Activated naive CD8-positive, alpha-beta T cell treated with anti-CD3 and anti-CD28 coated beads, Interleukin-2, amount 50 U/mL, for 24 hours (primary cell): ENCODE data around the gene SPINT3.

Experiments
- ATAC-seq: fragments of 150-1000 bp; cut with Tn5 transposase; one replicate; pipeline ENCODE4 v1.10.0; 2021
- DNase-seq: peaks from one replicate; pipeline ENCODE4 v3.0.0; 2021
- H3K27ac Mint-ChIP-seq: one replicate; pipeline ENCODE4 v1.8.0; 2021; ENCODE audit warnings: mild to moderate bottlenecking, mixed read lengths
- H3K27me3 Mint-ChIP-seq: one replicate; pipeline ENCODE4 v1.8.0; 2021; ENCODE audit warnings: mixed read lengths
- H3K36me3 Mint-ChIP-seq: one replicate; pipeline ENCODE4 v1.8.0; 2021; ENCODE audit warnings: low read depth, mixed read lengths
- H3K4me1 Mint-ChIP-seq: one replicate; pipeline ENCODE4 v1.8.0; 2021; ENCODE audit warnings: mixed read lengths
- H3K4me3 Mint-ChIP-seq: one replicate; pipeline ENCODE4 v1.8.0; 2021; ENCODE audit warnings: mild to moderate bottlenecking, moderate library complexity, mixed read lengths
- H3K9me3 Mint-ChIP-seq: one replicate; pipeline ENCODE4 v1.8.0; 2021; ENCODE audit warnings: mixed read lengths

Gene SPINT3, protein sequence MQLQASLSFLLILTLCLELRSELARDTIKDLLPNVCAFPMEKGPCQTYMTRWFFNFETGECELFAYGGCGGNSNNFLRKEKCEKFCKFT

DNA sequence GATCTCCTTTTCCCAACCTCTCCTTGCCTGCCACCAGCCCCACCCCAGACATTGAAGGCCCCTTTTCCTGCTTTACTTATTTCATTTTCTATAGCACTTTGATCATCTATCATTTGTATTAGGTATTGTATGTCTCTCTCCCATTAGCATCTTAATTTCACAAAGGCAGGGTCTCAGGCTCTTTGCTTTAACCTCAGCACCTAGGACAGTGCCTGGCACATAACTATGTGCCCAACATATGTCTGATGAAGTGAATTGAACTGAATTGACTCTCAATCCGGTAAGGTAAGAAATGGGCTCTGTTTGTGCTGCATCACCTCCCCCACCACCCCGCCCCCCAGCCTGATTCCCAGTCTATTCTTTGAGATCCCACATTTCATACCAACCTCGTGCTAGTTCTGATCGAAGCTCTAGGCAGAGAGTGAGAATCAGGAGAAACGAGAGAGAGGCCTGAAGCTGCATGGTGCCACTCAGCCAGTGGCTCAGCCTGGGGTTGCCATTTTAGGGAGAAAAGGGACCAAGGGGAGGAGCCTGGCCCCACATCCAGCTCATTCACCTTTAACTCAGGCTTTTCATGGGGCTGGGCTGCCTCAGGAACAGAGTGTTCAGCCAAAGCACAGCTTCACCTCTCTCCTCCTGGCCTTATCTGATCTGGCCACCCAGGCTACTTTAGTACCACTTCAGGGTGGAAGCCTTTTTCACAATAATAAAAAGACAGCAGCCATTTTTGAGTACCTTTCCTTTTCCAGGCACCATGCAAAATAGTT is at the start of gene SPINT3:
Gene SPINT3 (minus strand): TSS at position 476 of the 767 bp plus-strand sequence. CDS start 14 bp downstream, at position 462.
- Mint-ChIP-seq H3K9me3 (no peaks in the 10 kb centered on the region), H3K4me3 (no peak within 1 kb of the TSS), H3K4me1 (no peaks in the 10 kb centered on the region), H3K27ac (no peak within 1 kb of the TSS), H3K36me3 (no peaks in the 10 kb centered on the region), H3K27me3 (peaks cover 27% of the 10 kb centered on the region)
- ATAC-seq (no peak), DNase-seq (no peak)

DNA sequence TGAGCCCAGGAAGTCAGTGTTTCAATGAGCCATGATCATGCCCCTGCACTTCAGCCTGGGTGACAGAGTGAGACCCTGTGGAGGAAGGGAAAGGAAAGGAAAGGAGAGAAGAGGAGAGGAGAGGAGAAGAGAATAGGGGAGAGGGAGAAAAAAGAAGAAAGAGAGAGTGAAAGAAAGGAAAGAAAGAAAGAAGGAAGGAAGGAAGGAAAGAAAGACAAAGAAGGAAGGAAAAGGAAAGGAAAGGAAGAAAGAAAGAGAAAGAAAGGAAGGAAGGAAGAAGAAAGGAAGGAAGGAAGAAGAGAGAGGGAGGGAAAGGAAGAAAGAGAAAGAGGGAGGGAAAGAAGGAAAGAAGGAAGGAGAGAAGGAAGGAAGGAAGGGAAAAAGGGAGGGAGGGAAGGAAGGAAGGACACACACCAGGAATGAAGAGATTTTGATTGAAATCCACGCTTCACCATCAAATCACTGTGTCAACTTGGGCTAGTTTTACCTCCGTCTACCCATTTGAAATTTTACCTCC is 49.4 kb upstream of the SPINT3 start:
- H3K4me3 Mint-ChIP-seq: no peak overlapping the region
- ATAC-seq (no peak), DNase-seq (no peak)
- H3K36me3 Mint-ChIP-seq: no peaks in the 10 kb centered on the region
- H3K27ac Mint-ChIP-seq: no peak overlapping the region
- H3K4me1 Mint-ChIP-seq: no peaks in the 10 kb centered on the region
- H3K27me3 Mint-ChIP-seq: peaks cover 15% of the 10 kb centered on the region
- peaks cover 4% of the 10 kb centered on the region for H3K9me3 Mint-ChIP-seq

DNA sequence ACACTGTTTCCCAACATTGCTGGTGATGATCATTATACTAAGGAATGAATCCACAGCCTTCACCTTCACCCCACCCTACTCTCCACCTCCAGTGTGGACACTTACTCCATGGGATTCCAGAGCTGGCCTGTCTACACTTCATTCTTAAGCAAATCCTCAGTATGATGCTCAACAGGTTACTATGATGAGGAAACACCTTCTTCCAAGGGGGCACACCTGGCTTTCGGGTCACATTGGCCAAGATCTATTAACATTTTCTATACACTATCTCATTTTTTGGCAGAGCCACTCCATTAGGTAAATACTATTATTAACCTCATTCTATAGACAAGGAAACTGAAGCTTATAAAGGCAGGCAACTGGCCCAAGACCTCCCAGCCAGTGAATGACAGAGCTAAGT is 39.8 kb upstream of the SPINT3 start:
- no peaks in the 10 kb centered on the region for H3K36me3 Mint-ChIP-seq
- H3K27ac Mint-ChIP-seq: no peak overlapping the region
- peaks cover 16% of the 10 kb centered on the region for H3K27me3 Mint-ChIP-seq
- H3K4me1 Mint-ChIP-seq: no peaks in the 10 kb centered on the region
- ATAC-seq: no peak
- H3K4me3 Mint-ChIP-seq: no peak overlapping the region
- H3K9me3 Mint-ChIP-seq: no peaks in the 10 kb centered on the region
- no peak for DNase-seq

DNA sequence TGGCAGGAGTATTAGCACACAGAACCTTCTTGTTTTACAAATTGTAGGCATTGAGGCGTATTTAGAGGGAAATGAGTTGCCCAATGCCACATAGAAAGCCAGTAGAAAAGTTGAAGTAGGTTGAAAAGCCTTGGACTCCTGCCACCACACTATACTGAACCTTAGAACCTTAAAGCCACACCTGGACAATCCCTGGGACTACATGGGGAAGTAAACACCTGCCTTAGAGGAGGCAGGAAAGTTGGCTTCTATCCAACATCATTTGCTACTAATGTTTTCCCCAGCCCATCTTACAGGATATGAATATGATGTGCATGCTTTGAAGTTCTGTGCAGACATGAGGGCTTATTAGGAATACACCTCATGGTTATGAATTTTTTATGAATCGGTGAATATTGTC is 37.0 kb upstream of the SPINT3 start:
- no peak for ATAC-seq
- Mint-ChIP-seq H3K4me1 (no peaks in the 10 kb centered on the region), H3K9me3 (no peaks in the 10 kb centered on the region), H3K4me3 (no peak overlapping the region), H3K36me3 (no peaks in the 10 kb centered on the region), H3K27me3 (peaks cover 34% of the 10 kb centered on the region), H3K27ac (no peak overlapping the region)
- no peak for DNase-seq

DNA sequence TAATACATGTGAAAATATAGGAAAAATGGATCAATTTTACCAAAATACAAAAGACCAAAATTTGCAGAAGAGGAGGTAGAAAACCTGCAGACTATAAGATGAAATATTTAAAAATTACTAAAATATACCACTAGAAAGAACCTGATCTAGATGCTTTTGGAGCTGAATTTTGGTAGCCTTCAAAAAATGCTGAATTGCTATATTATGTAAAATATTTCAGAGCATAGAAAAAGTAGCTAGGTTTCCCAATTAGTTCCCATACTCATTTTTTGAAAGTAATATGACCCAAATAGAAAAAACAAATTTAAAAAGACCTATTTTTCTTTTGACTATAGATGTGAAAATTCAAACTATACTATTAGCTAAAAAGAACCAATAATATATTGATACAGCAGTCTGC is 35.3 kb upstream of the SPINT3 start:
- Mint-ChIP-seq H3K27me3 (peaks cover 32% of the 10 kb centered on the region), H3K9me3 (no peaks in the 10 kb centered on the region), H3K4me1 (no peaks in the 10 kb centered on the region), H3K36me3 (no peaks in the 10 kb centered on the region), H3K4me3 (no peak overlapping the region), H3K27ac (no peak overlapping the region)
- ATAC-seq (no peak), DNase-seq (no peak)

DNA sequence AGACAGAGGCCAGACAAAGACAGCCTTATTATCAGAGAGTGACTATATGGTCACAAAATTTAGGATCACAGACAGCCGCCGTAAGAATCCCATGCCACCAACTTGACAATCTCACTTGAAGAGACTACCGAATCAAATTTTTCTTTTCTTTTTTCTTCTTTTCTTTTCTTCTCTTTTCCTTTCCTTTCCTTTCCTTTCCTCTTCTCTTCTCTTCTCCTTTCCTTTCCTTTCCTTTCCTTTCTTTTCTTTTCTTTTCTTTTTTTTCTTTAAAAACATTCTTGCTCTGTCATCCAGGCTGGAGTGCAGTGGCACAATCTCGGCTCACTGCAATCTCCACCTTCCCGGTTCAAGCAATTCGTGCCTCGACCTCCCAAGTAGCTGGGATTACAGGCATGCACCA is 33.0 kb upstream of the SPINT3 start:
- Mint-ChIP-seq H3K9me3 (no peaks in the 10 kb centered on the region), H3K27me3 (peaks cover 40% of the 10 kb centered on the region), H3K27ac (no peak overlapping the region), H3K4me3 (no peak overlapping the region), H3K4me1 (no peaks in the 10 kb centered on the region), H3K36me3 (no peaks in the 10 kb centered on the region)
- ATAC-seq: no peak
- no peak for DNase-seq

DNA sequence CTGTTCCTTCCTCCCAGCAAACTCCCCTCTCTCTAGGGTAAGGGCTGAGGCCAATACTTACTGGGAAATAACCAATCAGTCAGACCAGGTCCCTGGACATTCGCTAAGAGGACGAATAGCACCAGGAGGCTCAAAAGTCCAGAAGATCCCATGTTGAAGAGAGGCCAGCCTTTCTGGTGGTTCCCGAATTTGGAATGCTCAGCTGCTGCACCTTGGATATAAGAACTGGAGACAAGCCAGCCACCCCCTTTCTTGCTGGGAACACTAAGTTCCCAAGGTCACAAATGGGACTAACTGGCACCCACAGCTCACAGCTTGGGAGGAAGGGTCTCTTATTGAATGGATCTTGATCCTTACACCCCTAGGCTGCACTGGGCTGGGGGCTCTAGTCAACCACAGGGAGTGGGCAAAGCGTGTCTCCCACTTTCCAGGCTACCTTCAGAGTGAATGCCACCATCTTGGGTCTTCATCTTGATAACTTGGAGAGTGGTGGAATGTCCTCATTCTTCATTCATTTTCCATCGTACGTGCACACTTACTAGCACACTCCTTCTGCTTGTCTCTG is 31.9 kb upstream of the SPINT3 start, which contains the start of gene EPPIN:
Gene EPPIN (minus strand): TSS at position 196 of the 565 bp plus-strand sequence. CDS start 44 bp downstream, at position 152.
- Mint-ChIP-seq H3K27me3 (peaks cover 40% of the 10 kb centered on the region), H3K4me3 (no peak within 1 kb of the TSS), H3K36me3 (no peaks in the 10 kb centered on the region), H3K27ac (no peak within 1 kb of the TSS), H3K9me3 (no peaks in the 10 kb centered on the region), H3K4me1 (no peaks in the 10 kb centered on the region)
- ATAC-seq (no peak), DNase-seq (no peak)

DNA sequence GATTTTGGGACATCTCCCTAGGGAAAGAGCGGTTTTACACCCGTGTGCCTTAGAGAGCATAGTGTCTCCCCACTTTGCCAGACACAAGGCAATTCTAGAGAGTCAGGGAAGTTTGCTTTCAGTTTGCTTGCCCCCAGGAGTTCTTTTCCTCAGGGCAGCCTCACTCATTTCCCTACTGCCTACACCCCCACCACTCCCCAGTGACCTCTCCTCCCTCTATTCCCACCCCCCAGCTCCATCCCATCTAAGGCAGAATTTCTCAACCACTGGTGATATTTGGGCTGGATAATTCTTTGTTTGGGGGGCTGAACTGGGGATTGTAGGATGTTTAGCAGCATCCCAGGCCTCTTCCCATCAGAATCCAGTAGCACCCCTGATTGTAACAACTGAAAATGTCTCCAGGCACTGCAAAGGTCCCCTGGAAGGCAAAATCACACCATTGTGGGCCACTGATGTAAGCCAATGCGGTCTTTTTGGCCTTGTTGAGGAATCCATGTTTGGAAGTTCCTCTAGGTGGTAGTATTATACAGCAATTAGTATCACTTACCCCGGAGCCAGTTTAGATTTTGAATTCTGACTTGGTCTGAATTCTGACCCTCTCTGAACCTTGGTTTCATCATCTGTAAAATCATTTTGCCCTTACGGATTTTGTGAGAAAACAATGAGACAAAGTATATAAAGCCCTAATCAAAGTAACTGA is 30.5 kb upstream of the SPINT3 start:
- no peaks in the 10 kb centered on the region for H3K36me3 Mint-ChIP-seq
- H3K27ac Mint-ChIP-seq: no peak overlapping the region
- DNase-seq: no peak
- no peaks in the 10 kb centered on the region for H3K9me3 Mint-ChIP-seq
- peaks cover 41% of the 10 kb centered on the region for H3K27me3 Mint-ChIP-seq
- no peak overlapping the region for H3K4me3 Mint-ChIP-seq
- ATAC-seq: no peak
- no peaks in the 10 kb centered on the region for H3K4me1 Mint-ChIP-seq

DNA sequence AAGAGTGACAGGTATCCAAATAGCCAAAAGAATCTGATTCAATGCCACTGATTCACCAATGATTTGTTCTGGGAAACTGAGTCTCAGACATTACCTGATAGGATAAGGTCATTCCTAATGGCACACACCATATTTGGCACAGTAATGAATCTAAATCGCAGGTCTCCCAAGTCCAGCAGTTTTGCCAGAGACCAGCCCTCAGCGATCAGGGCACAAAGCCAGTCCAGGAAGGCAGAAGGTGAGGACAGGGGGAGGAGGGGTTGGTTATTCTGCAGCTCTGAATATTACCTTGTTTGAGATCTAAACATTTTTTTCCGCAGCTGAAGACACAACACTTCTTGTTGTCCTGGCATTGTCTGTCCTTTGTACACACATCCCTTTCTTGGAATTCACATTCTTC is 29.9 kb upstream of the SPINT3 start:
- Mint-ChIP-seq H3K27ac (no peak overlapping the region), H3K36me3 (no peaks in the 10 kb centered on the region), H3K4me3 (no peak overlapping the region), H3K27me3 (peaks cover 42% of the 10 kb centered on the region), H3K9me3 (no peaks in the 10 kb centered on the region), H3K4me1 (no peaks in the 10 kb centered on the region)
- ATAC-seq (no peak), DNase-seq (no peak)

DNA sequence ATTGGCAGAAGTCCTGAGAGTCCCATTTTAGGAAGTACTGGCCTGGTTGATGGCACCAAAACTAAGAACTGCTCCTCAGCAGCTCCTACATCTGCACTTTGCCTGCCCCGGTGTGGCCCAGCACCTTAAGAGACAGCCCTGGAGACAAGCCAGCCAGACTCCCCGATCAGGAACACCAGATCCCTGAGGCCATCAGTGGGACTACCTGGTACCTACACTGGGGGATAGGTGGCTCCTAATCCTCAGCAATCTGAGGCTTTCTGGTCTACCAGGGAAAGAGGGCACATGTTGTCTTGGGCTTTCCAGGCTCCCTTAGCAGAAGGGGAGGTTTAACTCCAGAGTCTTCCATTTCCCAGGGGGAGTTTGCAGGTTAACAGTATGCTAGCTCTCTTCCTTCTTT is 24.0 kb upstream of the SPINT3 start, which contains the start of gene WFDC6:
Gene WFDC6 (minus strand): TSS at position 101 of the 400 bp plus-strand sequence. CDS start 75 bp downstream, at position 26.
- Mint-ChIP-seq H3K36me3 (no peaks in the 10 kb centered on the region), H3K27ac (no peak within 1 kb of the TSS), H3K4me1 (no peaks in the 10 kb centered on the region), H3K9me3 (no peaks in the 10 kb centered on the region), H3K4me3 (no peak within 1 kb of the TSS), H3K27me3 (peaks cover 37% of the 10 kb centered on the region)
- ATAC-seq (no peak), DNase-seq (no peak)

DNA sequence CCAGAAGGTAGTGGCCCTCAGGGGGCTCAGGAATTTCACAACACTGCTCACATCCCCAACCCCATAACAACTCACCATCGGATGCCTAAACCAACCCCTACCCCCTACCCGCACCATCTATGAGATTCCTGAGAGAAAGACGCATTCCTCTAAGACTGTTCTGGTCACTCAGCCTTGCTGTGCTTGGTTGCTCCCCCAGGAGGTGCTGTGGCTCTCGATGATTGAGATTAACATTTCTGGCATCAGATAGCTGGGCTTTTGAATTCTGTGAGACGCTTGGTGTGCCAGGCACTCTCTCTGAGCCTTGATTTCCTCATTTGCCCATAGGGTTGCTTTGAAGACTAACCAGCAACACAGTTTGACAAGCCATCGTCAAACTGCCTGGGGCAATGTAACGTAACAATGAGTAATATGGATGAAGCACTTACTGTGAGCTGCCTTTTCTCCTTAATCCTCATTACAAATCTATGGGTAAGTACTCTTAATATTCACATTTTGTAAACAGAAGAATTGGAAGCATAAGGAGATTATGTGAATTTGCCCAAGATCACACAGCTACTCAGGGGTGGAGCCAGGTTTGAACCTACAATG is 22.9 kb upstream of the SPINT3 start:
- no peak for DNase-seq
- Mint-ChIP-seq H3K9me3 (no peaks in the 10 kb centered on the region), H3K27ac (no peak overlapping the region), H3K36me3 (no peaks in the 10 kb centered on the region), H3K4me3 (no peak overlapping the region), H3K4me1 (no peaks in the 10 kb centered on the region), H3K27me3 (peaks cover 33% of the 10 kb centered on the region)
- no peak for ATAC-seq

DNA sequence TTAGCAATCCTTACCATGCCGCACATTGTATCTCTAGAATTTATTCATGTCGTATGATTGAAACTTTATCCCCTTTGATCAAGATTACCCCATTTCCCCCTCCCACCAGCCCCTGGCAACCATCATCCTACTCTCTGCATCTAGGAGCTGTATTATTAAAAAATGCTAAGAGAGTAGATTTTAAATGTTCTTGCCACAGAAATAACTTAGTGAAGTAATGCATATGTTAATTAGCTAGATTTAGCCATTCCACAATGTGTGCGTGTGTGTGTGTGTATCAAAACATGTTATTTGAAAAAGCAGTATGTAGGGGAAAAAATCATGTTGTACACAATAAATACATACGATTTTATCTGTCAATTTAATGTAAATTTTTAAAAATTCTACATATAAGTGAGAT is 11.9 kb upstream of the SPINT3 start:
- no peak for DNase-seq
- Mint-ChIP-seq H3K27ac (no peak overlapping the region), H3K27me3 (peaks cover 30% of the 10 kb centered on the region), H3K4me1 (no peaks in the 10 kb centered on the region), H3K9me3 (no peaks in the 10 kb centered on the region), H3K36me3 (no peaks in the 10 kb centered on the region), H3K4me3 (no peak overlapping the region)
- no peak for ATAC-seq

DNA sequence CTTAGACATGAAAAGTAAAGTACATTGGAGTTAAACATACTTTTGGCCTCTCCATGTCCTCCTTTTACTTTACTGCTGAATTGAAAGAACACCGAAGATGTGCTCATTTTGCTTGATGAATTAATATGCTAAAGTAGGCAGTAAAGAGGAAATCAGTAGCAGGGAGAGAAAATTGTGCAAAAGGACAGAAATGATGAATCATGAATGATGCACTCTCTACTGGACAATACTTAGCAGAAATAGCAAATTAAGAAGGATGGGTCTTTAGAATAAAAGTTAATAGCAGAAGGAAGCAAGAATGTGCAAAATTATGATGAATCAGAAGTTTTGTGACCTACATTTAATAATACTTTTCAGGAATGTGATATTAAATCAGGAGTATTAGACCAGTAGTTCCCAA is 8.4 kb upstream of the SPINT3 start:
- no peaks in the 10 kb centered on the region for H3K36me3 Mint-ChIP-seq
- H3K27ac Mint-ChIP-seq: no peak overlapping the region
- no peaks in the 10 kb centered on the region for H3K9me3 Mint-ChIP-seq
- ATAC-seq (no peak), DNase-seq (no peak)
- no peak overlapping the region for H3K4me3 Mint-ChIP-seq
- peaks cover 44% of the 10 kb centered on the region for H3K27me3 Mint-ChIP-seq
- H3K4me1 Mint-ChIP-seq: no peaks in the 10 kb centered on the region

DNA sequence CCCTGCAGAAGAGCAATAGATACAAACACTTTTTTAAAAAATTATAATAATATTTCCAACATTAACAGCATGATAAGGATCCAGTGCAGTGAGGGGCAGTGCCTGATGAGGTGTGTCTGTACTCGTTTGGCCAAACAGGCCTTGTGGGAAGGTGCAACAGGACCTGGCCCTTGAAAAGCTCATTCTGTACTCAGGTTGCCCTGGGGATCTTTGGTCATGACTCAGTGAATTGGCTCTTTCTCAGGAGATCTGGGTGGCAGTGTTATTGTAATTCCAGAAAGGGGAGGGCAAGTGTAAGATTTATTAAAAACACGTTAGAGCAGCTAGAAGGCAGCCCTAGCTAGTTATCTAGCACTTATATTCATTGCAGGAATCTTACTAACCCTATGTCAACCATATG is 2.9 kb upstream of the SPINT3 start:
- H3K4me1 Mint-ChIP-seq: no peaks in the 10 kb centered on the region
- peaks cover 27% of the 10 kb centered on the region for H3K27me3 Mint-ChIP-seq
- no peak overlapping the region for H3K27ac Mint-ChIP-seq

More for the DNA sequence above, 2.9 kb upstream of the SPINT3 start:
- H3K36me3 Mint-ChIP-seq: no peaks in the 10 kb centered on the region
- no peaks in the 10 kb centered on the region for H3K9me3 Mint-ChIP-seq
- no peak for DNase-seq
- no peak for ATAC-seq
- H3K4me3 Mint-ChIP-seq: no peak overlapping the region
